Measurements from ENCODE around the gene RERG.

DNA sequence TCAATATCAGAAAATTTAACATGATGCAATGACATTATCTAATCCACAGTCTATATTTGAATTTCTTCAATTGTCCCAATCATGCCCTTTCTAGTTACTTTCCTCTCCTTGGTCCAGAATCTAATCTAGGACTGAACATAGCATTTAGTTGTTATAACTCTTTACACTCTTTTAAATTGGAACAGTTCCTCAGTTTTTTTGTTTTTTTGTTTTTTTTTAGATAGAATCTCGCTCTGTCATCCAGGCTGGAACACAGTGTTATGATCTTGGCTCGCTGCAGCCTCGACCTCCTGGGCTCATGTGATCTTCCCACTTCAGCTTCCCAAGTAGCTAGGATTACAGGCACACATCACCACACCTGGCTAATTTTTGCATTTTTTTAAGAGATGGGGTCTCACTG lies 63.1 kb downstream of the RERG start:
- TF ChIP-seq, protein P1, sequence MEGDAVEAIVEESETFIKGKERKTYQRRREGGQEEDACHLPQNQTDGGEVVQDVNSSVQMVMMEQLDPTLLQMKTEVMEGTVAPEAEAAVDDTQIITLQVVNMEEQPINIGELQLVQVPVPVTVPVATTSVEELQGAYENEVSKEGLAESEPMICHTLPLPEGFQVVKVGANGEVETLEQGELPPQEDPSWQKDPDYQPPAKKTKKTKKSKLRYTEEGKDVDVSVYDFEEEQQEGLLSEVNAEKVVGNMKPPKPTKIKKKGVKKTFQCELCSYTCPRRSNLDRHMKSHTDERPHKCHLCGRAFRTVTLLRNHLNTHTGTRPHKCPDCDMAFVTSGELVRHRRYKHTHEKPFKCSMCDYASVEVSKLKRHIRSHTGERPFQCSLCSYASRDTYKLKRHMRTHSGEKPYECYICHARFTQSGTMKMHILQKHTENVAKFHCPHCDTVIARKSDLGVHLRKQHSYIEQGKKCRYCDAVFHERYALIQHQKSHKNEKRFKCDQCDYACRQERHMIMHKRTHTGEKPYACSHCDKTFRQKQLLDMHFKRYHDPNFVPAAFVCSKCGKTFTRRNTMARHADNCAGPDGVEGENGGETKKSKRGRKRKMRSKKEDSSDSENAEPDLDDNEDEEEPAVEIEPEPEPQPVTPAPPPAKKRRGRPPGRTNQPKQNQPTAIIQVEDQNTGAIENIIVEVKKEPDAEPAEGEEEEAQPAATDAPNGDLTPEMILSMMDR (conservative IDR thresholded peaks at IDR 0.05) = no peak
- no peak for TF ChIP-seq EZH2 (IDR thresholded peaks at IDR 0.05; ENCODE audit: low read depth)

Measured in PC-9 (cell line).